Measurements from ENCODE around the gene DNAJC11. TPM values are rescaled to one million over a fixed set of nuclear protein-coding genes. Genes with fewer than 3 reads are reported as not detected.

The DNAJC11 gene
- polyA plus RNA-seq, 1 of the 3 experiments (the other 2 are of a cell fraction): 38.2 TPM

GRCh38 chr1:6631058-6631457, 70.6 kb downstream of the DNAJC11 start (continued):
- no peak for TF ChIP-seq IRF3 (IDR thresholded peaks at IDR 0.05; ENCODE audit: low read depth, low read length)
- TF ChIP-seq RAD21 (IDR thresholded peaks at IDR 0.05; ENCODE audit: low read length): no peak
- no peak for TF ChIP-seq TAF1 (IDR thresholded peaks at IDR 0.05; ENCODE audit: borderline replicate concordance, low read depth, low read length)
- TF ChIP-seq TEAD4 (IDR thresholded peaks at IDR 0.05; ENCODE audit: borderline replicate concordance, insufficient read depth): no peak
- TF ChIP-seq JUND (IDR thresholded peaks at IDR 0.05): no peak
- TF ChIP-seq USF2 (IDR thresholded peaks at IDR 0.05; ENCODE audit: borderline replicate concordance, low read depth, low read length): no peak

- Histone ChIP-seq H3F3A (replicated peaks; ENCODE audit: insufficient read depth) (peaks cover 5% of the 10 kb centered on the region), H3K9ac (no peak overlapping the region), H3K4me3 (ENCODE audit: low read depth in 2 of 2, low read length in 1 of 2) (no peak overlapping the region), H3K79me2 (ENCODE audit: insufficient read depth) (peaks cover 36% of the 10 kb centered on the region), H3K36me3 (replicated peaks in 1 of 2; ENCODE audit: control insufficient read depth in 1 of 2, insufficient read depth in 2 of 2, low read length in 1 of 2) (peaks cover 0 to 44% of the 10 kb centered on the region in 2 experiments), H3K9me2 (no peaks in the 10 kb centered on the region), H3K27me3 (ENCODE audit: insufficient read depth) (no peaks in the 10 kb centered on the region), H2AFZ (ENCODE audit: low read depth) (no peak overlapping the region), H3K27ac (ENCODE audit: low read depth in 2 of 2, low read length in 1 of 2) (no peak overlapping the region), H3K9me3 (no peaks in the 10 kb centered on the region), H4K20me1 (ENCODE audit: insufficient read depth) (no peaks in the 10 kb centered on the region), H3K4me1 (ENCODE audit: control insufficient read depth in 1 of 2, insufficient read depth in 2 of 2, low read depth in 1 of 2, low read length in 1 of 2) (no peaks in the 10 kb centered on the region; a peak in 1 of 4 replicates), H3K4me2 (no peak overlapping the region)
- CTCF ChIA-PET: interaction anchor here (1.4 to 2.0 kb wide), 2 partner anchors 16 to 75 kb away, joined by 6 to 7 read pairs; partner anchors contain the start of genes NOL9 and TAS1R1
- 70% methylated on average over 2 of the region's 8 CpGs for WGBS (ENCODE audit: low lambda C conversion rate)
- DNase-seq: no peak
- TF ChIP-seq YY1 (IDR thresholded peaks at IDR 0.05; ENCODE audit: low read depth) (no peak), FOSL2 (IDR thresholded peaks at IDR 0.05; ENCODE audit: borderline replicate concordance, low read depth) (no peak), ZBTB33 (IDR thresholded peaks at IDR 0.05; ENCODE audit: borderline replicate concordance, low read depth) (no peak), POLR2AphosphoS5 (IDR thresholded peaks at IDR 0.05; ENCODE audit: low read depth, low read length) (no peak), GATA2 (CRISPR knock-in tag; IDR thresholded peaks at IDR 0.05) (no peak), RCOR1 (IDR thresholded peaks at IDR 0.05; ENCODE audit: low read length) (no peak), CTCF (IDR thresholded peaks at IDR 0.05) (no peak), MEF2A (IDR thresholded peaks at IDR 0.05; ENCODE audit: borderline replicate concordance, low read depth) (no peak), CHD2 (IDR thresholded peaks at IDR 0.05; ENCODE audit: low read length, partially characterized antibody) (no peak)
- POLR2A ChIA-PET: no interaction called here
Observed at GRCh38 chr1:6630027-6630426, 71.6 kb downstream of the DNAJC11 start.

All from SK-N-SH (cell line).